ENCODE data around the gene CADM2. TPM values are rescaled to one million over a fixed set of nuclear protein-coding genes. Genes with fewer than 3 reads are reported as not detected.

CADM2 gene
- total RNA-seq, 1 experiment from 2014 or later = not detected

DNA sequence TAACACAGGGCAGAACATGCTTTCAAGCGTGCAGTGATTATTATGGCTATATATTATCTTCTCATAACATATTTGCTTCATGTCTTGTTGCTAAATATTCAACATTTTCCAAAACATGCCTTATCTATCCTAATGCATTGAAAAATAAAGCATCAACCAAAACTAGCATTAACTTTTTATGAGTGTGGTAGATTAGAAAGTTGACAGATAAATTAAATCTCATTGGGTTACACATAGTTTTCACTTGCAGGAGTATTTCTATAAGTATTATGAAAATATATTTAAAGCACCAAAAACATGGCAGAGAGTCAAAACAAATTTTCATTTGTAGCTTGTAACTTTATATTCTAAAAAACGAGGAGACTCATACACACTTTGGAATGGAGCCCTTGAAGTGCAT is 141.5 kb downstream of the CADM2 start (continued):
- TF ChIP-seq EZH2 (IDR thresholded peaks at IDR 0.05) = no peak

- RAD21 ChIA-PET (ENCODE audit: low non-redundant PET in 1 of 2, low total read pairs in 2 of 2, uncharacterized antibody in 2 of 2, unreplicated experiment in 2 of 2) = no interaction called here
- CTCF ChIA-PET = no interaction called here
- Histone ChIP-seq H3K79me2 (ENCODE audit: insufficient read depth, low read length) (no peaks in the 10 kb centered on the region), H3K27ac (ENCODE audit: low read depth, low read length) (no peak overlapping the region), H3K9ac (ENCODE audit: low read length) (no peak overlapping the region), H3K4me3 (replicated peaks in 1 of 2; ENCODE audit: low read depth in 1 of 2, low read length in 2 of 2) (no peak overlapping the region), H3K9me2 (ENCODE audit: insufficient read depth) (no peaks in the 10 kb centered on the region), H3K4me2 (ENCODE audit: low read length) (no peak overlapping the region), H3K27me3 (ENCODE audit: insufficient read depth, low read length) (no peaks in the 10 kb centered on the region), H3K9me3 (ENCODE audit: control insufficient read depth in 1 of 2, insufficient read depth in 1 of 2, low read depth in 1 of 2, low read length in 2 of 2) (peaks cover under 1 to 19% of the 10 kb centered on the region in 2 experiments; a peak in 2 of 4 replicates), H3K36me3 (ENCODE audit: control insufficient read depth in 1 of 2, insufficient read depth in 2 of 2, low read length in 2 of 2) (no peaks in the 10 kb centered on the region), H3K4me1 (ENCODE audit: control insufficient read depth in 1 of 2, insufficient read depth in 2 of 2, low read length in 2 of 2) (no peaks in the 10 kb centered on the region), H2AFZ (ENCODE audit: low read depth, low read length, poor library complexity, severe bottlenecking) (no peak overlapping the region), H4K20me1 (ENCODE audit: insufficient read depth) (no peaks in the 10 kb centered on the region)
- DNase-seq (ENCODE audit: low read depth, low spot score) = no peak
- intact Hi-C loops (cut with micrococcal nuclease) = no loop called here
- TF ChIP-seq SP1 (IDR thresholded peaks at IDR 0.05; ENCODE audit: low read depth) (no peak), ZFX (IDR thresholded peaks at IDR 0.05) (no peak), JUND (IDR thresholded peaks at IDR 0.05) (no peak), TCF7L2 (IDR thresholded peaks at IDR 0.05; ENCODE audit: borderline replicate concordance, extremely low read depth, insufficient read depth, insufficient read length) (no peak), SRF (IDR thresholded peaks at IDR 0.05; ENCODE audit: low read depth) (no peak), CTCF (IDR thresholded peaks at IDR 0.05 in 2 of 3, conservative IDR thresholded peaks at IDR 0.05 in 1 of 3; ENCODE audit: borderline replicate concordance in 1 of 3, insufficient read depth in 1 of 3, low read depth in 2 of 3, low read length in 2 of 3) (no peak), POLR2A (IDR thresholded peaks at IDR 0.05; ENCODE audit: borderline replicate concordance, extremely low read depth, insufficient read depth, insufficient read length) (no peak)
- TF ChIP-seq, protein P1, sequence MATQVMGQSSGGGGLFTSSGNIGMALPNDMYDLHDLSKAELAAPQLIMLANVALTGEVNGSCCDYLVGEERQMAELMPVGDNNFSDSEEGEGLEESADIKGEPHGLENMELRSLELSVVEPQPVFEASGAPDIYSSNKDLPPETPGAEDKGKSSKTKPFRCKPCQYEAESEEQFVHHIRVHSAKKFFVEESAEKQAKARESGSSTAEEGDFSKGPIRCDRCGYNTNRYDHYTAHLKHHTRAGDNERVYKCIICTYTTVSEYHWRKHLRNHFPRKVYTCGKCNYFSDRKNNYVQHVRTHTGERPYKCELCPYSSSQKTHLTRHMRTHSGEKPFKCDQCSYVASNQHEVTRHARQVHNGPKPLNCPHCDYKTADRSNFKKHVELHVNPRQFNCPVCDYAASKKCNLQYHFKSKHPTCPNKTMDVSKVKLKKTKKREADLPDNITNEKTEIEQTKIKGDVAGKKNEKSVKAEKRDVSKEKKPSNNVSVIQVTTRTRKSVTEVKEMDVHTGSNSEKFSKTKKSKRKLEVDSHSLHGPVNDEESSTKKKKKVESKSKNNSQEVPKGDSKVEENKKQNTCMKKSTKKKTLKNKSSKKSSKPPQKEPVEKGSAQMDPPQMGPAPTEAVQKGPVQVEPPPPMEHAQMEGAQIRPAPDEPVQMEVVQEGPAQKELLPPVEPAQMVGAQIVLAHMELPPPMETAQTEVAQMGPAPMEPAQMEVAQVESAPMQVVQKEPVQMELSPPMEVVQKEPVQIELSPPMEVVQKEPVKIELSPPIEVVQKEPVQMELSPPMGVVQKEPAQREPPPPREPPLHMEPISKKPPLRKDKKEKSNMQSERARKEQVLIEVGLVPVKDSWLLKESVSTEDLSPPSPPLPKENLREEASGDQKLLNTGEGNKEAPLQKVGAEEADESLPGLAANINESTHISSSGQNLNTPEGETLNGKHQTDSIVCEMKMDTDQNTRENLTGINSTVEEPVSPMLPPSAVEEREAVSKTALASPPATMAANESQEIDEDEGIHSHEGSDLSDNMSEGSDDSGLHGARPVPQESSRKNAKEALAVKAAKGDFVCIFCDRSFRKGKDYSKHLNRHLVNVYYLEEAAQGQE (IDR thresholded peaks at IDR 0.05; ENCODE audit: low read depth) = no peak
- TF ChIP-seq, protein P2, sequence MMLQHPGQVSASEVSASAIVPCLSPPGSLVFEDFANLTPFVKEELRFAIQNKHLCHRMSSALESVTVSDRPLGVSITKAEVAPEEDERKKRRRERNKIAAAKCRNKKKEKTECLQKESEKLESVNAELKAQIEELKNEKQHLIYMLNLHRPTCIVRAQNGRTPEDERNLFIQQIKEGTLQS (IDR thresholded peaks at IDR 0.05) = no peak
- POLR2A ChIA-PET = no interaction called here
- no TSS peak for BruUV-seq (replicated peaks)
- ATAC-seq = no peak
Measured at GRCh38 chr3:85102781-85103180, 144.0 kb downstream of the CADM2 start.
